Astrocyte (in vitro differentiated cells and primary cell): ENCODE measurements around the gene MAGEL2. TPM values are rescaled to one million over a fixed set of nuclear protein-coding genes. Genes with fewer than 3 reads are reported as not detected.

ENCODE experiments used
- DNase-seq: peaks from one replicate; pipeline ENCODE4 v3.0.0-alpha.2; 2010; ENCODE audit warnings: low read depth
- FAIRE-seq: peaks from 2 replicates; lab custom pipeline; 2011; peaks lifted over from hg19 to GRCh38; lab: Jason Lieb, UNC
- H2AFZ ChIP-seq: 2 replicates; pipeline ENCODE4 v1.6.0; 2012; ENCODE audit warnings: low read depth, low read length, inconsistent platforms
- H3K27ac ChIP-seq: 2 replicates; pipeline ENCODE4 v1.5.1; 2011; ENCODE audit warnings: low read depth, low read length, inconsistent platforms
- H3K27me3 ChIP-seq: 2 replicates; pipeline ENCODE4 v1.6.0; 2011; ENCODE audit warnings: low read length, inconsistent platforms; ENCODE audit not compliant: insufficient read depth
- H3K36me3 ChIP-seq: 2 replicates; pipeline ENCODE4 v1.5.1; 2011; ENCODE audit warnings: low read length, inconsistent platforms; ENCODE audit not compliant: insufficient read depth
- H3K4me1 ChIP-seq: 2 replicates; pipeline ENCODE4 v1.5.1; 2011; ENCODE audit warnings: low read length, inconsistent platforms; ENCODE audit not compliant: insufficient read depth
- H3K4me2 ChIP-seq: 2 replicates; pipeline ENCODE4 v1.6.0; 2012; ENCODE audit warnings: low read length, inconsistent platforms
- H3K4me3 ChIP-seq: 2 replicates; pipeline ENCODE4 v1.5.1; 2011; ENCODE audit warnings: low read depth, mild to moderate bottlenecking, low read length, inconsistent platforms; ENCODE audit not compliant: insufficient read depth
- H3K79me2 ChIP-seq: 2 replicates; pipeline ENCODE4 v1.6.0; 2012; ENCODE audit warnings: mild to moderate bottlenecking, low read length, inconsistent platforms; ENCODE audit not compliant: insufficient read depth
- H3K9ac ChIP-seq: 2 replicates; pipeline ENCODE4 v1.6.0; 2012; ENCODE audit warnings: mild to moderate bottlenecking, low read length, inconsistent platforms
- H3K9me3 ChIP-seq: 2 replicates; pipeline ENCODE4 v1.5.1; 2012; ENCODE audit warnings: low read depth, mild to moderate bottlenecking, low read length, inconsistent platforms; ENCODE audit not compliant: insufficient read depth
- H4K20me1 ChIP-seq: 2 replicates; pipeline ENCODE4 v1.6.0; 2012; ENCODE audit warnings: low read length, inconsistent platforms; ENCODE audit not compliant: insufficient read depth
- H3K27ac Mint-ChIP-seq: one replicate; pipeline ENCODE4 v1.8.0; 2021; ENCODE audit warnings: mild to moderate bottlenecking, mixed read lengths; ENCODE audit not compliant: unreplicated experiment
- H3K27me3 Mint-ChIP-seq: one replicate; pipeline ENCODE4 v1.8.0; 2021; ENCODE audit warnings: low read depth, mixed read lengths; ENCODE audit not compliant: unreplicated experiment
- H3K36me3 Mint-ChIP-seq: one replicate; pipeline ENCODE4 v1.8.0; 2021; ENCODE audit warnings: low read depth, mixed read lengths; ENCODE audit not compliant: unreplicated experiment
- H3K4me1 Mint-ChIP-seq: one replicate; pipeline ENCODE4 v1.8.0; 2021; ENCODE audit warnings: low read depth, mixed read lengths; ENCODE audit not compliant: unreplicated experiment
- H3K4me3 Mint-ChIP-seq: one replicate; pipeline ENCODE4 v1.8.0; 2021; ENCODE audit warnings: mild to moderate bottlenecking, moderate library complexity, mixed read lengths; ENCODE audit not compliant: unreplicated experiment
- H3K9me3 Mint-ChIP-seq: one replicate; pipeline ENCODE4 v1.8.0; 2021; ENCODE audit warnings: mild to moderate bottlenecking, mixed read lengths; ENCODE audit not compliant: unreplicated experiment
- CTCF ChIP-seq: IDR thresholded peaks from 2 replicates; pipeline ENCODE4 v1.5.1; 2011; ENCODE audit warnings: low read depth, mild to moderate bottlenecking, inconsistent platforms, low read length, moderate library complexity; ENCODE audit not compliant: insufficient read depth
- EZH2 ChIP-seq: IDR thresholded peaks from 2 replicates; pipeline ENCODE4 v1.6.1; 2012; ENCODE audit warnings: mild to moderate bottlenecking, low read length, inconsistent platforms; ENCODE audit not compliant: insufficient read depth
- total RNA-seq: library from RNA; stranded (reverse); gene quantifications from 2 replicates; pipeline ENCODE4 v1.2.1, GENCODE V29; 2021

MAGEL2 gene
- total RNA-seq, 1 donor from 2014 or later: 8.6 TPM

GRCh38 chr15:23670970-23671369 is 23.3 kb upstream of the MAGEL2 start:
- DNase-seq: no peak
- H3K4me1 Mint-ChIP-seq: no peaks in the 10 kb centered on the region
- H3K36me3 Mint-ChIP-seq: no peaks in the 10 kb centered on the region
- H3K36me3 ChIP-seq: no peaks in the 10 kb centered on the region
- no peaks in the 10 kb centered on the region for H3K79me2 ChIP-seq
- H3K9ac ChIP-seq: no peak overlapping the region
- H3K4me1 ChIP-seq: no peaks in the 10 kb centered on the region
- H4K20me1 ChIP-seq: no peaks in the 10 kb centered on the region
- no peak for FAIRE-seq
- H3K4me2 ChIP-seq: no peak overlapping the region
- H3K27me3 ChIP-seq: no peaks in the 10 kb centered on the region
- no peak overlapping the region for H2AFZ ChIP-seq
- no peak overlapping the region for H3K27ac ChIP-seq
- peaks cover 2% of the 10 kb centered on the region for H3K9me3 ChIP-seq
- no peak overlapping the region for H3K4me3 ChIP-seq
- H3K4me3 Mint-ChIP-seq: no peak overlapping the region
- no peaks in the 10 kb centered on the region for H3K27me3 Mint-ChIP-seq
- H3K27ac Mint-ChIP-seq: no peak overlapping the region
- TF ChIP-seq CTCF: no peak
- TF ChIP-seq EZH2: no peak
- H3K9me3 Mint-ChIP-seq: no peaks in the 10 kb centered on the region

GRCh38 chr15:23663232-23663631 is 15.6 kb upstream of the MAGEL2 start:
- H3K36me3 Mint-ChIP-seq: no peaks in the 10 kb centered on the region
- Histone ChIP-seq H4K20me1 (no peaks in the 10 kb centered on the region), H3K36me3 (no peaks in the 10 kb centered on the region), H3K4me1 (no peaks in the 10 kb centered on the region), H3K9me3 (no peaks in the 10 kb centered on the region), H3K79me2 (no peaks in the 10 kb centered on the region), H3K4me3 (no peak overlapping the region), H3K4me2 (no peak overlapping the region), H3K27ac (no peak overlapping the region), H2AFZ (no peak overlapping the region), H3K27me3 (no peaks in the 10 kb centered on the region), H3K9ac (no peak overlapping the region)
- no peak overlapping the region for H3K4me3 Mint-ChIP-seq
- FAIRE-seq: no peak
- TF ChIP-seq EZH2 (no peak), CTCF (no peak)
- H3K9me3 Mint-ChIP-seq: no peaks in the 10 kb centered on the region
- no peaks in the 10 kb centered on the region for H3K4me1 Mint-ChIP-seq
- no peaks in the 10 kb centered on the region for H3K27me3 Mint-ChIP-seq
- H3K27ac Mint-ChIP-seq: no peak overlapping the region
- no peak for DNase-seq

- H3K79me2 ChIP-seq: no peaks in the 10 kb centered on the region
- Mint-ChIP-seq H3K36me3 (peaks cover 2% of the 10 kb centered on the region), H3K4me3 (no peak overlapping the region), H3K9me3 (peaks cover 5% of the 10 kb centered on the region), H3K27me3 (no peaks in the 10 kb centered on the region), H3K4me1 (no peaks in the 10 kb centered on the region), H3K27ac (no peak overlapping the region)
- no peak overlapping the region for H3K27ac ChIP-seq
- H3K9ac ChIP-seq: no peak overlapping the region
- FAIRE-seq: no peak
- no peaks in the 10 kb centered on the region for H3K27me3 ChIP-seq
- DNase-seq: no peak
- no peaks in the 10 kb centered on the region for H4K20me1 ChIP-seq
- no peak overlapping the region for H2AFZ ChIP-seq
- TF ChIP-seq EZH2 (no peak), CTCF (peak; percentile 45)
- H3K9me3 ChIP-seq: no peaks in the 10 kb centered on the region
- no peak overlapping the region for H3K4me3 ChIP-seq
- H3K4me2 ChIP-seq: no peak overlapping the region
- H3K4me1 ChIP-seq: no peaks in the 10 kb centered on the region
- H3K36me3 ChIP-seq: no peaks in the 10 kb centered on the region
These were observed 1.4 kb upstream of the MAGEL2 start for GRCh38 chr15:23648920-23649515.
